H1 (cell line): ENCODE results near the gene C18orf63. TPM values are rescaled to one million over a fixed set of nuclear protein-coding genes. Genes with fewer than 3 reads are reported as not detected.

ENCODE experiments used
- CTCF ChIA-PET: fragments of 300-600 bp; sonication (Branson Sonifier 250); formaldehyde crosslinking; loops from one replicate; lab custom pipeline; 2021; ENCODE audit not compliant: partially characterized antibody; lab: Charles Lee
- POLR2A ChIA-PET: fragments of 300-600 bp; sonication (Branson Sonifier 250); formaldehyde crosslinking; loops from one replicate; lab custom pipeline; 2021; ENCODE audit warnings: inconsistent platforms; ENCODE audit not compliant: partially characterized antibody; lab: Charles Lee
- DNase-seq, 2 experiments: peaks; one replicate each; pipeline versions ENCODE4 v3.0.0 to v3.0.0-alpha.2; 2010 to 2022; ENCODE audit warnings: low spot score in 2 of 2, low read depth in 1 of 2, mixed read lengths in 1 of 2
- FAIRE-seq: peaks from 2 replicates; lab custom pipeline; 2011; peaks lifted over from hg19 to GRCh38; lab: Jason Lieb, UNC
- H2AFZ ChIP-seq: 2 replicates; pipeline ENCODE4 v1.8.1; 2012; ENCODE audit warnings: low read length, inconsistent platforms
- H2AK5ac ChIP-seq: 2 replicates; pipeline ENCODE4 v1.6.1; 2013; ENCODE audit warnings: low read depth, low read length
- H2BK120ac ChIP-seq: replicated peaks from 2 replicates; pipeline ENCODE3; 2013; ENCODE audit warnings: low read depth, low read length, inconsistent platforms
- H2BK12ac ChIP-seq: 2 replicates; pipeline ENCODE4 v1.6.1; 2013; ENCODE audit warnings: low read depth, low read length
- H2BK15ac ChIP-seq: 2 replicates; pipeline ENCODE4 v1.6.1; 2013; ENCODE audit warnings: low read length
- H2BK20ac ChIP-seq: 2 replicates; pipeline ENCODE4 v1.6.1; 2013; ENCODE audit warnings: low read length
- H2BK5ac ChIP-seq: 2 replicates; pipeline ENCODE4 v1.6.1; 2013; ENCODE audit warnings: low read depth, low read length
- H3K14ac ChIP-seq: 2 replicates; pipeline ENCODE4 v1.6.1; 2013; ENCODE audit warnings: inconsistent platforms; ENCODE audit not compliant: insufficient read length
- H3K18ac ChIP-seq: 2 replicates; pipeline ENCODE4 v1.6.1; 2013; ENCODE audit warnings: low read length; ENCODE audit errors: extremely low read depth
- H3K23ac ChIP-seq: 2 replicates; pipeline ENCODE4 v1.6.1; 2013; ENCODE audit warnings: inconsistent platforms; ENCODE audit not compliant: insufficient read length
- H3K23me2 ChIP-seq: 2 replicates; pipeline ENCODE4 v1.6.1; 2013; ENCODE audit warnings: low read depth, low read length
- H3K27ac ChIP-seq: 2 replicates; pipeline ENCODE4 v1.6.1; 2011; ENCODE audit warnings: low read depth, low read length, inconsistent platforms
- H3K27me3 ChIP-seq, 4 experiments: replicated peaks in 1 of 4; 1 replicate in 1 of 4; 2 replicates in 3 of 4; pipeline versions ENCODE4 v1.6.1 to v1.8.1; 2011 to 2013; ENCODE audit warnings: low read length in 3 of 4, mild to moderate bottlenecking in 3 of 4, inconsistent platforms in 2 of 4, mixed read lengths in 2 of 4, moderate library complexity in 1 of 4; ENCODE audit not compliant: control insufficient read depth in 3 of 4, insufficient read depth in 3 of 4; ENCODE audit errors: extremely low read depth in 1 of 4
- H3K36me3 ChIP-seq, 4 experiments: 2 replicates each; pipeline versions ENCODE4 v1.6.1 to v1.8.1; 2011 to 2013; ENCODE audit warnings: mild to moderate bottlenecking in 4 of 4, low read length in 3 of 4, moderate library complexity in 2 of 4, control low read depth in 1 of 4, inconsistent platforms in 1 of 4; ENCODE audit not compliant: insufficient read depth in 4 of 4, control insufficient read depth in 2 of 4
- H3K4ac ChIP-seq: replicated peaks from 2 replicates; pipeline ENCODE3; 2013; ENCODE audit warnings: low read length, low read depth, mixed read lengths, inconsistent platforms; ENCODE audit not compliant: insufficient read length
- H3K4me1 ChIP-seq, 4 experiments: replicated peaks in 1 of 4; 1 replicate in 1 of 4; 2 replicates in 3 of 4; pipeline versions ENCODE4 v1.6.1 to v1.8.1; 2011 to 2013; ENCODE audit warnings: low read length in 3 of 4, inconsistent platforms in 2 of 4, mixed read lengths in 1 of 4; ENCODE audit not compliant: insufficient read depth in 4 of 4, control insufficient read depth in 3 of 4
- H3K4me2 ChIP-seq, 2 experiments: 2 replicates each; pipeline versions ENCODE4 v1.6.1 to v1.8.1; 2011 to 2013; ENCODE audit warnings: low read depth in 2 of 2, low read length in 2 of 2, control low read depth in 1 of 2, inconsistent platforms in 1 of 2, mild to moderate bottlenecking in 1 of 2; ENCODE audit not compliant: insufficient read depth in 1 of 2
- H3K4me3 ChIP-seq, 4 experiments: fragments of 200-600, 300-600 bp in 1 of 4; sonication (generic), shearing (Covaris generic), sonication (Bioruptor Twin) in 1 of 4; 2 replicates each; pipeline versions ENCODE4 v1.5.1 to v1.8.1; 2011 to 2016; ENCODE audit warnings: low read length in 4 of 4, low read depth in 3 of 4, control low read depth in 2 of 4, inconsistent platforms in 2 of 4, mild to moderate bottlenecking in 2 of 4, mixed read lengths in 1 of 4, moderate library complexity in 1 of 4; ENCODE audit not compliant: insufficient read depth in 2 of 4; ENCODE audit errors: extremely low read depth in 1 of 4
- H3K56ac ChIP-seq: replicated peaks from 2 replicates; pipeline ENCODE3; 2013; ENCODE audit warnings: low read depth, mild to moderate bottlenecking, mixed read lengths, low read length, inconsistent platforms; ENCODE audit not compliant: insufficient read length
- H3K79me1 ChIP-seq: 2 replicates; pipeline ENCODE4 v1.6.1; 2013; ENCODE audit warnings: low read depth, low read length, control low read depth
- H3K79me2 ChIP-seq, 2 experiments: 2 replicates each; pipeline versions ENCODE4 v1.6.1 to v1.8.1; 2012 to 2013; ENCODE audit warnings: low read length in 2 of 2, mild to moderate bottlenecking in 2 of 2, inconsistent platforms in 1 of 2; ENCODE audit not compliant: insufficient read depth in 2 of 2, control insufficient read depth in 1 of 2
- H3K9ac ChIP-seq, 4 experiments: replicated peaks in 1 of 4; 1 replicate in 1 of 4; 2 replicates in 3 of 4; pipeline versions ENCODE4 v1.6.1 to v1.8.1; 2011 to 2013; ENCODE audit warnings: low read depth in 3 of 4, low read length in 3 of 4, control low read depth in 2 of 4, mild to moderate bottlenecking in 2 of 4, moderate library complexity in 2 of 4, inconsistent platforms in 1 of 4; ENCODE audit errors: extremely low read depth in 1 of 4
- H3K9me3 ChIP-seq, 2 experiments: 2 replicates each; pipeline versions ENCODE4 v1.6.1 to v1.8.1; 2012 to 2013; ENCODE audit warnings: mild to moderate bottlenecking in 2 of 2, moderate library complexity in 2 of 2, control low read depth in 1 of 2, inconsistent platforms in 1 of 2, low read depth in 1 of 2, low read length in 1 of 2, mixed read lengths in 1 of 2; ENCODE audit not compliant: insufficient read depth in 2 of 2
- H4K20me1 ChIP-seq, 2 experiments: replicated peaks in 1 of 2; 2 replicates each; pipeline versions ENCODE3 to v1.8.1; 2011 to 2013; ENCODE audit warnings: inconsistent platforms in 2 of 2, low read length in 2 of 2, mild to moderate bottlenecking in 1 of 2; ENCODE audit not compliant: insufficient read depth in 2 of 2, control insufficient read depth in 1 of 2
- H4K5ac ChIP-seq: 2 replicates; pipeline ENCODE4 v1.6.1; 2013; ENCODE audit warnings: low read length, low read depth, mixed read lengths, inconsistent platforms; ENCODE audit not compliant: insufficient read length
- H4K8ac ChIP-seq: 2 replicates; pipeline ENCODE4 v1.8.0; 2013; ENCODE audit warnings: mild to moderate bottlenecking, moderate library complexity, low read length, inconsistent platforms; ENCODE audit not compliant: insufficient read depth; ENCODE audit errors: extremely low read depth
- H4K91ac ChIP-seq: replicated peaks from 2 replicates; pipeline ENCODE3; 2013; ENCODE audit warnings: low read length, mixed read lengths, inconsistent platforms; ENCODE audit not compliant: insufficient read length
- CREB1 ChIP-seq: IDR thresholded peaks from 2 replicates; pipeline ENCODE4 v1.6.1; 2012; ENCODE audit warnings: inconsistent platforms
- KDM5A ChIP-seq: fragments of 200-600 bp; IDR thresholded peaks from 2 replicates; pipeline ENCODE4 v1.7.1; 2012; ENCODE audit warnings: mild to moderate bottlenecking, low read length, inconsistent platforms, mixed read lengths
- RBBP5 ChIP-seq: IDR thresholded peaks from 2 replicates; pipeline ENCODE4 v1.7.1; 2012; ENCODE audit warnings: low read depth, mild to moderate bottlenecking, inconsistent platforms, low read length, moderate library complexity, borderline replicate concordance
- RNF2 ChIP-seq: fragments of 200-900, 300-1000 bp; sonication (generic); IDR thresholded peaks from 2 replicates; pipeline ENCODE4 v1.7.1; 2016; ENCODE audit warnings: borderline replicate concordance, low read depth, mild to moderate bottlenecking, antibody characterized with exemption, low read length; ENCODE audit not compliant: poor library complexity, severe bottlenecking; ENCODE audit errors: missing control alignments
- TAF7 ChIP-seq: optimal IDR thresholded peaks from 2 replicates; pipeline ENCODE3; 2011; ENCODE audit warnings: low read depth, mild to moderate bottlenecking, inconsistent platforms, low read length, moderate library complexity, borderline replicate concordance
- WGBS, 2 experiments: shearing (Covaris generic) in 1 of 2; methylation state at CpG; one replicate each; pipeline versions ENCODE4 v1.1.6 to v1.1.7; 2013 to 2015; ENCODE audit warnings: low lambda C conversion rate in 2 of 2, mixed read lengths in 2 of 2, inconsistent platforms in 1 of 2, low coverage in 1 of 2, missing lambda C conversion rate in 1 of 2; ENCODE audit not compliant: insufficient replicate concordance in 2 of 2, insufficient coverage in 1 of 2, insufficient read length in 1 of 2; ENCODE audit errors: extremely low coverage in 1 of 2, missing lambda C conversion rate in 1 of 2; 5-methylcytosine and 5-hydroxymethylcytosine counted together
- polyA plus RNA-seq, 7 experiments: library from polyadenylated mRNA; depleted of rRNA in 3 of 7; stranded (reverse) in 5 of 7; unstranded in 2 of 7; fragments of >200 nt in 5 of 7; fragments of 200-250 nt in 2 of 7; gene quantifications; 1 replicate in 5 of 7; 2 replicates in 1 of 7; 4 replicates in 1 of 7; pipeline versions ENCODE4 v1.2.1 to v1.2.3, GENCODE V29; 2011 to 2013; ENCODE audit warnings: missing spikeins in 2 of 7, mixed read lengths in 2 of 7
- total RNA-seq: library from RNA; stranded (reverse); fragmentation: NEBNext Ultra II Directional; extraction: Animal tissue kit (Norgen Biotek cat#: 25700); gene quantifications from 2 replicates; pipeline ENCODE4 v1.2.1, GENCODE V29; 2021

Gene C18orf63
- total and polyA plus RNA-seq, 2 of the 8 experiments (the other 6 are each of a cell fraction or from before 2014, with no cell fraction given) = not detected

- H3K36me3 ChIP-seq = no peaks in the 10 kb centered on the region
- no peak overlapping the region for H4K5ac ChIP-seq
- no peaks in the 10 kb centered on the region for H3K79me2 ChIP-seq
- H4K91ac ChIP-seq = no peak overlapping the region
- no peak overlapping the region for H2BK12ac ChIP-seq
- TF ChIP-seq RBBP5 = no peak
- TF ChIP-seq KDM5A = no peak
- TF ChIP-seq CREB1 = no peak
- no peak for TF ChIP-seq TAF7
- TF ChIP-seq RNF2 = no peak
- no peak overlapping the region for H3K23ac ChIP-seq
- no peak overlapping the region for H2BK120ac ChIP-seq
- H3K4me3 ChIP-seq = no peak overlapping the region
- 91% methylated on average over 6 of the region's 6 CpGs; no CpG with 5 or more reads in 1 of the 2 experiments for WGBS, 2 experiments
- H2BK15ac ChIP-seq = no peak overlapping the region
- no peak for FAIRE-seq
- no peaks in the 10 kb centered on the region for H4K20me1 ChIP-seq
- no peaks in the 10 kb centered on the region for H3K27me3 ChIP-seq
- no peak overlapping the region for H3K27ac ChIP-seq
- ChIA-PET CTCF (no interaction called here), POLR2A (no interaction called here)
- H3K9me3 ChIP-seq = peaks cover 0 to 3% of the 10 kb centered on the region in 2 experiments; a peak in 1 of 4 replicates
- no peaks in the 10 kb centered on the region for H3K79me1 ChIP-seq
- no peak overlapping the region for H3K14ac ChIP-seq
- H3K4ac ChIP-seq = no peak overlapping the region
- DNase-seq = no peak
- no peak overlapping the region for H2AK5ac ChIP-seq
- H3K9ac ChIP-seq = no peak overlapping the region
- H4K8ac ChIP-seq = no peak overlapping the region
- H3K18ac ChIP-seq = no peak overlapping the region
- no peak overlapping the region for H2AFZ ChIP-seq
- H2BK5ac ChIP-seq = no peak overlapping the region
- peaks cover 0 to 3% (median under 1%) of the 10 kb centered on the region in 4 experiments; a peak in 2 of 7 replicates for H3K4me1 ChIP-seq
- H3K56ac ChIP-seq = no peak overlapping the region
- H2BK20ac ChIP-seq = no peak overlapping the region
- H3K4me2 ChIP-seq = no peak overlapping the region
- H3K23me2 ChIP-seq = no peaks in the 10 kb centered on the region
Observed at GRCh38 chr18:74387383-74387782, 71.7 kb downstream of the C18orf63 start.
